Measurements from ENCODE around the gene GLRA3.
"Not testable (repeated sequence)": the region's sequence is repeated elsewhere in the genome, so short reads cannot be mapped to it uniquely, and the experiment has no call there.

GLRA3 gene

DNA sequence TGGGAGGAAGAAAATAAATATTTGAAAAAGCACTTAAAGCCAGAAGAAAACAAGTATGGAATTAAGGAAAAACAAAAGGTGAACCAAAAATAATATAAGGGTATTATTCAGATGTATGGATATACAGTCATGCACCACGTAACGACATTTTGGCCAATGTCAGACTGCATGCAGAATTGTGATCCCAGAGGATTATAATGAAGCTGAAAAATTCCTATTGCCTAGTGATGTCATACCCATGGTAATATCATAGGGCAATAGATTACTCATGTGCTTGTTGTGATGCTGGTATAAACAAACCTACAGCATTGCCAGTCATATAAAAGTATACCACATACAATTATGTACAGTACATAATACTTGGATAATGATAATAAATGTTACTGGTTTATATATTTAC lies 20.9 kb downstream of the GLRA3 start:
- no peaks in the 10 kb centered on the region for H3K4me1 ChIP-seq (ENCODE audit: control insufficient read depth, insufficient read depth, low read length)
- no peaks in the 10 kb centered on the region for H3K27me3 ChIP-seq (ENCODE audit: control insufficient read depth, insufficient read depth, low read length)
- no peak overlapping the region for H3K4me3 ChIP-seq (ENCODE audit: low read length)
- H3K9ac ChIP-seq (ENCODE audit: low read depth, low read length): no peak overlapping the region
- no peaks in the 10 kb centered on the region for H3K9me3 ChIP-seq (replicated peaks; ENCODE audit: low read length)
- H3K36me3 ChIP-seq (ENCODE audit: insufficient read depth, low read length): no peaks in the 10 kb centered on the region
- no peak overlapping the region for H3K4me2 ChIP-seq (ENCODE audit: low read length)

DNA sequence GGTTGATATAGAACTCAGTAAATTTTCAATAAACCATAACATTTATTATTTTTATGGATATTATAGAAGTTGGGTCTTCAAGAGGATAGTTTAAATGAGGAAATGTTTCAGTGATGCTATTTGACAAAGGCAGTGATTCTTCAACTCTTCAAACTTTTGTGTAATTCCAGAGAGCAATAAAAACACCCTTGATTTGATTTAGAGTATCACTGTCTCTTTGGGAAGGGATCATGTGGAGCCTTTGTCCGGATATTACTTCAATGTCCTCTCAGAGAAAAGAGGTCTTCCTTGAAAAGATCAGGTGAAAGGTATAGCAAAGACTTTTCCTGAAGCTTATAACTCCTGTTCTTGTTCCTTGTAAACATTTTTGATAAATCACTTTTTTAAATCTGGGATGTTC lies 23.3 kb downstream of the GLRA3 start:
- H3K36me3 ChIP-seq (ENCODE audit: insufficient read depth, low read length): no peaks in the 10 kb centered on the region
- H3K4me3 ChIP-seq (ENCODE audit: low read length): no peak overlapping the region

DNA sequence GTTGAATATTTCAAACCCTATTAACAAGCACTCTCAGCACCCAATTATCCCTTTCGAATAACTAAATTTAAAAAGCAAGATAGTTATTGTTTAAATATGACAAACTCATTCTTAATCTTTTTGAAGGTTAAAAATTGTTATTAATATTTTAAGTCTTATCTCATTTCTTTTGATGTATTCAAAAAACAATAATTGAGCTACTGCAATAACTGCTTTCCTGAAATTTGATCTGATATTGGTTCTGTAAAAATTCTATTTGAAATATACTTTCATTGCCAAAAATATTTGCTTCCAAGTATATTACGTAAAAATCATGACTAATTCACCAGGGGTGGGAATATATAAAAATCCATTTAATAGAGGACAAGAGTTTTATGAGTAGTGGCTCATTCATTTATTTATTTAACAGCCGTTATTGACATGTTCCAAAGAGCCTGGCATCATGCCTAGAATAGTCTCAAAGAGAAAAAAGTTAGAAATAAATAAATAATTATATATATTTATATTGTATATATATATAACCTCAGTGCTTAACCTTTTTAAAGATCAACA lies 34.4 kb downstream of the GLRA3 start:
- no peak overlapping the region for H3K9ac ChIP-seq (ENCODE audit: low read depth, low read length)
- H3K4me3 ChIP-seq (ENCODE audit: low read length): no peak overlapping the region
- H3K36me3 ChIP-seq (ENCODE audit: insufficient read depth, low read length): no peaks in the 10 kb centered on the region

More for the DNA sequence above, 23.3 kb downstream of the GLRA3 start:
- no peaks in the 10 kb centered on the region for H3K4me1 ChIP-seq (ENCODE audit: control insufficient read depth, insufficient read depth, low read length)
- no peaks in the 10 kb centered on the region for H3K9me3 ChIP-seq (replicated peaks; ENCODE audit: low read length)
- H3K4me2 ChIP-seq (ENCODE audit: low read length): no peak overlapping the region
- no peaks in the 10 kb centered on the region for H3K27me3 ChIP-seq (ENCODE audit: control insufficient read depth, insufficient read depth, low read length)
- no peak overlapping the region for H3K9ac ChIP-seq (ENCODE audit: low read depth, low read length)

DNA sequence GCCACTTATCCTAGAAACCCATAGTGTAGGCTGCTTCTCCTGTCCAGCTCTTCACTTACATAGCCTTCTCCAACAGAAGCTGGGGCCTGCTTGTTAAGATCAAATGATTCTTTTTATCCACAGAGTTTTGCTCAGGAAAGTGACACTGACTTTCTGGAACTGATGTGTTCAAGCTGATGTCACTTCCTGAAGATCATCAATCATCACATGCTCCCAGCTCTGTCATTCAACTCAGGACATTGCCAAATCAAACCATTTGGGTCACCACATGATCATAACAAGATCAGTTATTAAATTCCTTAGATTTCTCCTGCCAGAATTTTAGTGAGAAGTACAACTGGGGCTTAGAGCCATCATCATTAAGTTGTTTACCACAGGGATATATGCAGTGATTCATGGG lies 39.4 kb downstream of the GLRA3 start:
- no peaks in the 10 kb centered on the region for H3K4me1 ChIP-seq (ENCODE audit: control insufficient read depth, insufficient read depth, low read length)
- H3K4me3 ChIP-seq (ENCODE audit: low read length): no peak overlapping the region
- H3K36me3 ChIP-seq (ENCODE audit: insufficient read depth, low read length): no peaks in the 10 kb centered on the region
- no peaks in the 10 kb centered on the region for H3K27me3 ChIP-seq (ENCODE audit: control insufficient read depth, insufficient read depth, low read length)
- no peaks in the 10 kb centered on the region for H3K9me3 ChIP-seq (replicated peaks; ENCODE audit: low read length)
- H3K9ac ChIP-seq (ENCODE audit: low read depth, low read length): no peak overlapping the region
- no peak overlapping the region for H3K4me2 ChIP-seq (ENCODE audit: low read length)

More for the DNA sequence above, 34.4 kb downstream of the GLRA3 start:
- Histone ChIP-seq H3K27me3 (ENCODE audit: control insufficient read depth, insufficient read depth, low read length) (no peaks in the 10 kb centered on the region), H3K4me2 (ENCODE audit: low read length) (no peak overlapping the region), H3K9me3 (replicated peaks; ENCODE audit: low read length) (no peaks in the 10 kb centered on the region), H3K4me1 (ENCODE audit: control insufficient read depth, insufficient read depth, low read length) (no peaks in the 10 kb centered on the region)

DNA sequence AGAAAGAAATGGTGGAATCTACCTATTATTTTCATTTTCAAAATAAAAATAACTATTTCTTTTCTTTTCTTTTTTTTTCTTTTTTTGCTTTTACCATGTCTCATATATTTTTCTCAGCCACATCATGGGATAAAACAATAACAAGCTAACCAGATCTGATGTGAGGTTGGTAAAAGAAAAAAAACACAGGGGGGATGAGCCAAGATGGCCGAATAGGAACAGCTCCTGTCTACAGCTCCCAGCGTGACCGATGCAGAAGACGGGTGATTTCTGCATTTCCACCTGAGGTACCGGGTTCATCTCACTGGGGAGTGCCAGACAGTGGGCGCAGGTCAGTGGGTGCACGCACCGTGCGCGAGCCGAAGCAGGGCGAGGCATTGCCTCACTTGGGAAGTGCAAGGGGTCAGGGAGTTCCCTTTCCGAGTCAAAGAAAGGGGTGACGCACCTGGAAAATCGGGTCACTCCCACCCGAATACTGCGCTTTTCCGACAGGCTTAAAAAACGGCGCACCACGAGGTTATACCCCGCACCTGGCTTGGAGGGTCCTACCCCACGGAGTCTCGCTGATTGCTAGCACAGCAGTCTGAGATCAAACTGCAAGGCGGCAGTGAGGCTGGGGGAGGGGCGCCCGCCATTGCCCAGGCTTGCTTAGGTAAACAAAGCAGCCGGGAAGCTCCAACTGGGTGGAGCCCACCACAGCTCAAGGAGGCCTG lies 50.6 kb downstream of the GLRA3 start:
- H3K9me3 ChIP-seq (replicated peaks; ENCODE audit: low read length); H3K4me1 ChIP-seq (ENCODE audit: control insufficient read depth, insufficient read depth, low read length); H3K9ac ChIP-seq (ENCODE audit: low read depth, low read length); H3K27me3 ChIP-seq (ENCODE audit: control insufficient read depth, insufficient read depth, low read length); H3K4me2 ChIP-seq (ENCODE audit: low read length); H3K4me3 ChIP-seq (ENCODE audit: low read length); H3K36me3 ChIP-seq (ENCODE audit: insufficient read depth, low read length): not testable (repeated sequence)

DNA sequence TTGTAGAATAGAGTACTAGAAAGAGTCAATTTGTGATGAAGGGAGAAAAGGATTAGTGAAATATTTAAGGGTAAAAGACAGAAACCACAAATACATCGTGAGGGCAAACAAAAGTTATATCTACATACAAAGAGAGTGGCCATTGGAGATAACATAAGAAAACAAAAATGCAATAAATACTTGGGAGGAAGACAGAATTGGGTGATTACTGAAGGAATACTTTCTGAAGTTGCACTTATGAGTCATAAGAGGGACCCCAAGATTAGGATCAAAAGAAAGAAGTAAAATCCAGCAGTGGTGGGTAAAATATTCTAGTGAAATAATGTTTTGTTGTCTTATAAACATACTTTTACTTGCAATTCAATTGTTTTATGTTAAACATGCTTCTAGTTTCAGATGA lies 53.7 kb downstream of the GLRA3 start:
- H3K9ac ChIP-seq (ENCODE audit: low read depth, low read length): no peak overlapping the region
- H3K27me3 ChIP-seq (ENCODE audit: control insufficient read depth, insufficient read depth, low read length): no peaks in the 10 kb centered on the region
- H3K4me2 ChIP-seq (ENCODE audit: low read length): no peak overlapping the region
- no peaks in the 10 kb centered on the region for H3K4me1 ChIP-seq (ENCODE audit: control insufficient read depth, insufficient read depth, low read length)
- H3K4me3 ChIP-seq (ENCODE audit: low read length): no peak overlapping the region
- H3K9me3 ChIP-seq (replicated peaks; ENCODE audit: low read length): no peaks in the 10 kb centered on the region
- H3K36me3 ChIP-seq (ENCODE audit: insufficient read depth, low read length): no peaks in the 10 kb centered on the region

DNA sequence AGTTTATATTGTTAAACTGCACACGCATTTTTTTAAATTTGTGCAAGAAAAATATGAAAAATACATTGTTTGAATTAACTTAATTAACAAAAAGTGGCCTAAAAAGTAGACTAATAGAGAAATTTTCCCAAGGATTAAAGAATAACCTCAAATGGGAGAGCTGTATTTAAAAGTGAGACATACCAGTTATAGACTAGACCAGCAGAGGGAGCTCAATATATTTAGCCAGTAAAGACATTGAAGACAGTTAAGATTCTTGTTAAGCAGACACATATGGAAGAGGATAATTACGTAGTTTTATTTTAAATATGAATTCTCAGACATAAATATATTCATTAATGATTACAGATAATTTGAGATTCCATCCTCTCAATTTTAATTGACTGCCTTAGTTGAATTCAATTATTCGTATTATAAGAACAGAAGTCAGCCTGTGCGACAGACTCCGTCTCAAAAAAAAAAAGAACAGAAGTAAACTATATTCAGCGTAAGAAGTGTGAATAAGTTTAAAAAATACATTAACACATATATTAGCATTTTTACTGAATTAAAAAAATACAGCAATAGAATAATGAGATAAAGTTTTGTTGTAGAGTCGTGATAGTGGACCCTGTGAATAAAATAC lies 64.8 kb downstream of the GLRA3 start:
- no peaks in the 10 kb centered on the region for H3K9me3 ChIP-seq (replicated peaks; ENCODE audit: low read length)
- no peak overlapping the region for H3K9ac ChIP-seq (ENCODE audit: low read depth, low read length)
- H3K27me3 ChIP-seq (ENCODE audit: control insufficient read depth, insufficient read depth, low read length): peaks cover 4% of the 10 kb centered on the region
- no peak overlapping the region for H3K4me2 ChIP-seq (ENCODE audit: low read length)
- no peaks in the 10 kb centered on the region for H3K36me3 ChIP-seq (ENCODE audit: insufficient read depth, low read length)
- no peaks in the 10 kb centered on the region for H3K4me1 ChIP-seq (ENCODE audit: control insufficient read depth, insufficient read depth, low read length)
- H3K4me3 ChIP-seq (ENCODE audit: low read length): no peak overlapping the region

DNA sequence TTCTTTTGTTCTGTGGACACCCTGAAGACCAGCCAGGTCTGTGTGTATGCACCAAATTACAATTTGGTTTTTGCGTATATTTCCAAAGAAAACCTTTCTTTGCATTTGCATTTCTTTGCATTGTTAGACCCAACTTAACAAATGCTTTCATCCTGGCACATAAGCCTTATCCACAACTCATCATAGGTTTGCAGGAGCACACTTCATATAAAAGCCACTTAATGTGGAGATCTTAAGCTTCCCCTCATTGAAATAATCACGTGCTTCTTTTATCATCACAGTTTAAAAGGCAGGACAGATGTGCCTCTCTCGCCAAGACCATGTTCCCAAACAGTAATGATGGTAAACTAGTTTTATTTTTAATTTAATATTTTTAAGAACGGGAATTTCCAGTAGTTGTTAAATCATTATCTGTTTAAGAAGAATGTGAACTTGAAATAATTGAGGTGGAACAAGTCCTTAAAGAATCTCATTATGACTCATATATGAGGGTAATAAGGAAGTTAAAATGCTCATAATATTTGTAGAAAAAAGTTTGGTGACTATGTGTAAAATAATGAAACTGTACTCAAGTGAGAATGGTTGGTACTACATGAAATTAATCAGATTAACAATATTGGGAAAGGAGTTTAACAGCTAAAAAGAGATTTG lies 65.5 kb downstream of the GLRA3 start:
- Histone ChIP-seq H3K4me3 (ENCODE audit: low read length) (no peak overlapping the region), H3K36me3 (ENCODE audit: insufficient read depth, low read length) (no peaks in the 10 kb centered on the region), H3K9me3 (replicated peaks; ENCODE audit: low read length) (no peaks in the 10 kb centered on the region), H3K4me1 (ENCODE audit: control insufficient read depth, insufficient read depth, low read length) (no peaks in the 10 kb centered on the region), H3K9ac (ENCODE audit: low read depth, low read length) (no peak overlapping the region), H3K4me2 (ENCODE audit: low read length) (no peak overlapping the region), H3K27me3 (ENCODE audit: control insufficient read depth, insufficient read depth, low read length) (peaks cover 4% of the 10 kb centered on the region)

DNA sequence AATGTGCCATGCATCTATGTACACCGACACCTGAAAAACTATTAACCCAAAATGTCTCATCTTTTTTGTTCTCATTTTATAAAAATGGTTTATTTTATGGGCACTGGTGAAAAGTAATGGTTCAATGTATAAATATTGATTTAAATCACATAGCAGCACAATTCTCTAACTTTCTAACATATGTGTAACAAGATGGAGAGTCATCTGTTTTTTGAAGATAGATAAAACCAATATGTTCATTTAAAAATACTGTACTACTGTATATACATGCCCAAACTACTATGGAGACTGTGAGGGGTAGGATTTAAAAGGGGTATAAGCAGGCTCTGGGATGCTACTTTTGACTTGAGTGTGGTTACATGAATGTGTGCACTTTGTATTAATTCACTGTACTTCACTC lies 67.6 kb downstream of the GLRA3 start:
- H3K4me3 ChIP-seq (ENCODE audit: low read length): no peak overlapping the region
- H3K9ac ChIP-seq (ENCODE audit: low read depth, low read length): no peak overlapping the region
- H3K36me3 ChIP-seq (ENCODE audit: insufficient read depth, low read length): no peaks in the 10 kb centered on the region

DNA sequence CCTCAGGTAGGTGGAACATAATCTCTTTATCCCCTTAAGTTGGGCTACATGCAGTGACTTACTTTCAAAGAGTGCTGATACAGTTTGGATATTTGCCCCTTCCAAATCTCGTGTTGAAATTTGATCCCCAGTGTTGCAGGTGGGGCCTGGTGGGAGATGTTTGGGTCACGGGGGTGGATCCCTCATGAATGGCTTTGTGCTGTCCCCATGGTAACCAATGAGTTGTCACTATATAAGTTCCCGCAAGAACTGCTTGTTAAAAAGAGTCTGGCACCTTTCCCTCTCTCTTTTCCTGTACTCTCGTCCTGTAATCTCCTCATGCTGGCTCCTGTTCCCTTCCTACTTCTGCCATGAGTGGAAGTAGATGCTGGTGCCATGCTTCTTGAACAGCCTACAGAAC lies 71.3 kb downstream of the GLRA3 start:
- Histone ChIP-seq H3K9me3 (replicated peaks; ENCODE audit: low read length) (no peaks in the 10 kb centered on the region), H3K9ac (ENCODE audit: low read depth, low read length) (no peak overlapping the region), H3K4me1 (ENCODE audit: control insufficient read depth, insufficient read depth, low read length) (no peaks in the 10 kb centered on the region), H3K4me2 (ENCODE audit: low read length) (no peak overlapping the region), H3K36me3 (ENCODE audit: insufficient read depth, low read length) (no peaks in the 10 kb centered on the region), H3K27me3 (ENCODE audit: control insufficient read depth, insufficient read depth, low read length) (no peaks in the 10 kb centered on the region), H3K4me3 (ENCODE audit: low read length) (no peak overlapping the region)

More for the DNA sequence above, 67.6 kb downstream of the GLRA3 start:
- Histone ChIP-seq H3K27me3 (ENCODE audit: control insufficient read depth, insufficient read depth, low read length) (peaks cover 4% of the 10 kb centered on the region), H3K4me1 (ENCODE audit: control insufficient read depth, insufficient read depth, low read length) (no peaks in the 10 kb centered on the region), H3K4me2 (ENCODE audit: low read length) (no peak overlapping the region), H3K9me3 (replicated peaks; ENCODE audit: low read length) (no peaks in the 10 kb centered on the region)

DNA sequence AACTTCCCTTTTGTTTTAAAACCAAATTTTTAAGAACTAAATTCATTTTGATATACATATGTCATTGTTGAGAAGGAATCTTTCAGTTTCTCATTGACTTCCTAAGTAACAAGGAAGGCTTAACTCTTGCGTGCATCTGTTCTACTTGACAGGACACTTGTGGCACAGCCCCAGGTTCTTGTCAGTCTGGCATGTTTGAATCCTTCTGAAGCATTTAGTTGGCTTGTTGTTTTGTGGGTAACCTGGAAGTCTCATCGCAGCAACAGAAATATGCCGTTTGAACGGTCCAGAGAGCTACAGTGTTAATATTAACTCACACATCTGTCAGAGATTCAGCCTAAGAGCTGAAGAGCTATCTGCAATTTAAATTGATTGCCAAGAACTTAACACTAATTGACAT lies 76.0 kb downstream of the GLRA3 start:
- H3K4me3 ChIP-seq (ENCODE audit: low read length): no peak overlapping the region
- no peak overlapping the region for H3K4me2 ChIP-seq (ENCODE audit: low read length)
- peaks cover 5% of the 10 kb centered on the region for H3K27me3 ChIP-seq (ENCODE audit: control insufficient read depth, insufficient read depth, low read length)
- no peaks in the 10 kb centered on the region for H3K4me1 ChIP-seq (ENCODE audit: control insufficient read depth, insufficient read depth, low read length)
- H3K9me3 ChIP-seq (replicated peaks; ENCODE audit: low read length): no peaks in the 10 kb centered on the region
- H3K36me3 ChIP-seq (ENCODE audit: insufficient read depth, low read length): no peaks in the 10 kb centered on the region
- H3K9ac ChIP-seq (ENCODE audit: low read depth, low read length): no peak overlapping the region
